Liver (tissue), 9 donors: Measurements from ENCODE around the gene PLVAP. TPM values are rescaled to one million over a fixed set of nuclear protein-coding genes. Genes with fewer than 3 reads are reported as not detected.

Experiments used
- DNase-seq: peaks from one replicate; pipeline ENCODE4 v3.0.0-alpha.2; 2017; ENCODE audit warnings: low spot score
- H3K27ac ChIP-seq, 2 donors: one replicate each; pipeline ENCODE4 v1.7.0; 2013; ENCODE audit warnings: inconsistent platforms in 2 of 2, low read length in 2 of 2, control low read depth in 1 of 2, low read depth in 1 of 2, mild to moderate bottlenecking in 1 of 2
- H3K27me3 ChIP-seq, 4 donors: one replicate each; pipeline versions ENCODE4 v1.6.1 to v1.7.0; 2013; ENCODE audit warnings: low read length in 3 of 4, inconsistent platforms in 1 of 4, mild to moderate bottlenecking in 1 of 4, moderate library complexity in 1 of 4; ENCODE audit not compliant: control insufficient read depth in 4 of 4, insufficient read depth in 4 of 4
- H3K36me3 ChIP-seq, 4 donors: one replicate each; pipeline versions ENCODE4 v1.6.1 to v1.7.0; 2013; ENCODE audit warnings: low read length in 3 of 4, mild to moderate bottlenecking in 3 of 4, low read depth in 1 of 4, moderate library complexity in 1 of 4; ENCODE audit not compliant: control insufficient read depth in 4 of 4, insufficient read depth in 3 of 4
- H3K4me1 ChIP-seq, 4 donors: one replicate each; pipeline versions ENCODE4 v1.6.1 to v1.7.0; 2013; ENCODE audit warnings: low read length in 3 of 4, mild to moderate bottlenecking in 3 of 4, moderate library complexity in 1 of 4; ENCODE audit not compliant: control insufficient read depth in 4 of 4, insufficient read depth in 4 of 4
- H3K4me3 ChIP-seq, 3 donors: one replicate each; pipeline versions ENCODE4 v1.6.1 to v1.7.0; 2013; ENCODE audit warnings: low read length in 3 of 3, control low read depth in 1 of 3, low read depth in 1 of 3, mild to moderate bottlenecking in 1 of 3
- H3K9ac ChIP-seq, 2 donors: one replicate each; pipeline ENCODE4 v1.7.0; 2013; ENCODE audit warnings: low read length in 2 of 2, mild to moderate bottlenecking in 2 of 2, moderate library complexity in 2 of 2, control low read depth in 1 of 2, low read depth in 1 of 2
- H3K9me3 ChIP-seq, 4 donors: one replicate each; pipeline versions ENCODE4 v1.6.1 to v1.7.0; 2013; ENCODE audit warnings: low read length in 3 of 4; ENCODE audit not compliant: control insufficient read depth in 4 of 4
- ATF3 ChIP-seq: IDR thresholded peaks from 2 replicates; pipeline ENCODE4 v1.6.1; 2016; ENCODE audit warnings: antibody characterized with exemption
- CTCF ChIP-seq: fragments of 150-350 bp; IDR thresholded peaks from 2 replicates; pipeline ENCODE4 v1.5.1; 2017; ENCODE audit warnings: improper control_type of control experiment, low read depth, low read length; ENCODE audit not compliant: missing input control
- EGR1 ChIP-seq, 2 donors: IDR thresholded peaks; 2 replicates each; pipeline ENCODE4 v1.6.1; 2016 to 2018; ENCODE audit warnings: antibody characterized with exemption in 2 of 2, low read depth in 2 of 2
- FOXA1 ChIP-seq: IDR thresholded peaks from 2 replicates; pipeline ENCODE4 v1.6.1; 2016; ENCODE audit warnings: antibody characterized with exemption
- FOXA2 ChIP-seq: IDR thresholded peaks from 2 replicates; pipeline ENCODE4 v1.6.1; 2016; ENCODE audit warnings: antibody characterized with exemption
- GABPA ChIP-seq, 2 donors: IDR thresholded peaks in 1 of 2; conservative IDR thresholded peaks in 1 of 2; 2 replicates each; pipeline ENCODE4 v1.6.1; 2016; ENCODE audit warnings: antibody characterized with exemption in 2 of 2, mild to moderate bottlenecking in 1 of 2, moderate library complexity in 1 of 2
- HNF4A ChIP-seq, 2 donors: conservative IDR thresholded peaks; 2 replicates each; pipeline ENCODE4 v1.6.1; 2016; ENCODE audit warnings: antibody characterized with exemption in 2 of 2, mild to moderate bottlenecking in 2 of 2
- HNF4G ChIP-seq: IDR thresholded peaks from 2 replicates; pipeline ENCODE4 v1.6.1; 2016; ENCODE audit warnings: antibody characterized with exemption
- JUND ChIP-seq, 2 donors: IDR thresholded peaks; 2 replicates each; pipeline ENCODE4 v1.6.1; 2016; ENCODE audit warnings: antibody characterized with exemption in 2 of 2
- MAX ChIP-seq: IDR thresholded peaks from 2 replicates; pipeline ENCODE4 v1.6.1; 2016; ENCODE audit warnings: antibody characterized with exemption
- NR2F2 ChIP-seq: IDR thresholded peaks from 2 replicates; pipeline ENCODE4 v1.6.1; 2016; ENCODE audit warnings: antibody characterized with exemption
- RAD21 ChIP-seq, 2 donors: IDR thresholded peaks; 2 replicates each; pipeline ENCODE4 v1.6.1; 2016; ENCODE audit warnings: antibody characterized with exemption in 2 of 2, mild to moderate bottlenecking in 2 of 2
- RXRA ChIP-seq, 2 donors: IDR thresholded peaks; 2 replicates each; pipeline ENCODE4 v1.6.1; 2017 to 2018; ENCODE audit warnings: antibody characterized with exemption in 2 of 2, mild to moderate bottlenecking in 1 of 2
- SP1 ChIP-seq: IDR thresholded peaks from 2 replicates; pipeline ENCODE4 v1.6.1; 2018; ENCODE audit warnings: antibody characterized with exemption, mild to moderate bottlenecking
- TAF1 ChIP-seq: conservative IDR thresholded peaks from 2 replicates; pipeline ENCODE4 v1.6.1; 2016; ENCODE audit warnings: antibody characterized with exemption, mild to moderate bottlenecking
- YY1 ChIP-seq: IDR thresholded peaks from 2 replicates; pipeline ENCODE4 v1.6.1; 2016; ENCODE audit warnings: antibody characterized with exemption, mild to moderate bottlenecking
- ZBTB33 ChIP-seq: IDR thresholded peaks from 2 replicates; pipeline ENCODE4 v1.6.1; 2016; ENCODE audit warnings: antibody characterized with exemption
- WGBS: extraction: QIAGEN DNeasy Blood & Tissue Kit; methylation state at CpG from one replicate; pipeline ENCODE4 v1.1.7; 2013; 5-methylcytosine and 5-hydroxymethylcytosine counted together
- polyA plus RNA-seq, 2 donors: library from polyadenylated mRNA; stranded (reverse) in 1 of 2; unstranded in 1 of 2; fragments of 200-250 nt in 1 of 2; fragments of >200 nt in 1 of 2; fragmentation: Nextera tagmentation in 1 of 2; extraction: Ambion mirVana in 1 of 2; gene quantifications; one replicate each; pipeline versions ENCODE4 v1.2.1 to v1.2.3, GENCODE V29; 2013 to 2015
- total RNA-seq, 2 donors: library from RNA; depleted of rRNA; stranded (reverse); fragments of >200 nt; gene quantifications; one replicate each; pipeline ENCODE4 v1.2.3, GENCODE V29; 2014
- donor health status: healthy.
- donor health status: healthy.
- donor health status: healthy.
- donor health status: healthy.
- donor health status: healthy.

The PLVAP gene
- total and polyA plus RNA-seq, 4 donors, result 4.2 to 11.8 (median 8.6) TPM

- TF ChIP-seq CTCF, result no peak
- no peak for TF ChIP-seq FOXA2
- TF ChIP-seq YY1, result no peak
- TF ChIP-seq RAD21 (IDR thresholded peaks at IDR 0.05), result no peak
Measured at GRCh38 chr19:17423429-17424208, 46.5 kb upstream of the PLVAP start (continued).

- H3K36me3 ChIP-seq, result peaks cover 0 to 2% (median 0%) of the 10 kb centered on the region in 4 donors
- TF ChIP-seq SP1, result no peak
- no peak for TF ChIP-seq NR2F2
- no peak for TF ChIP-seq GABPA (IDR thresholded peaks at IDR 0.05 in 1 of 2, conservative IDR thresholded peaks at IDR 0.05 in 1 of 2)
- TF ChIP-seq HNF4G, result no peak
- TF ChIP-seq CTCF, result no peak
- TF ChIP-seq HNF4A (conservative IDR thresholded peaks at IDR 0.05), result no peak
- no peak for TF ChIP-seq FOXA1
- TF ChIP-seq JUND (IDR thresholded peaks at IDR 0.05), result no peak
- no peak for TF ChIP-seq MAX
- TF ChIP-seq YY1, result no peak
- TF ChIP-seq ATF3, result no peak
- TF ChIP-seq EGR1 (IDR thresholded peaks at IDR 0.05; ENCODE audit: low read depth in 2 of 2), result no peak
- no peak for TF ChIP-seq RXRA (IDR thresholded peaks at IDR 0.05)
- no peak for TF ChIP-seq ZBTB33
- no peak for TF ChIP-seq TAF1
- TF ChIP-seq FOXA2, result no peak
- no peak for TF ChIP-seq RAD21 (IDR thresholded peaks at IDR 0.05)
- no peak overlapping the region for H3K9ac ChIP-seq
- H3K4me3 ChIP-seq, result no peak overlapping the region
- WGBS, result 98% methylated on average over 4 of the region's 4 CpGs
- DNase-seq, result no peak
- no peaks in the 10 kb centered on the region for H3K27me3 ChIP-seq
- H3K4me1 ChIP-seq, result peaks cover 0 to 13% (median 8%) of the 10 kb centered on the region in 4 donors
- no peaks in the 10 kb centered on the region for H3K9me3 ChIP-seq
- no peak overlapping the region for H3K27ac ChIP-seq
Measured at GRCh38 chr19:17421942-17422341, 44.8 kb upstream of the PLVAP start.
